ENCODE measurements around the gene PASK. TPM values are rescaled to one million over a fixed set of nuclear protein-coding genes. Genes with fewer than 3 reads are reported as not detected.

PASK gene
- polyA plus RNA-seq, 1 donor (not counting 4 experiments of a cell fraction or from before 2014, with no cell fraction given), result 4.3 TPM

GRCh38 chr2:241151934-241152660, 2.8 kb upstream of the PASK start:
- FAIRE-seq (no peak), DNase-seq (ENCODE audit: low read depth, low spot score) (no peak)
- no peak overlapping the region for H3K27ac ChIP-seq (ENCODE audit: control insufficient read depth, insufficient read depth, low read length)
- H3K4me3 ChIP-seq (ENCODE audit: control insufficient read depth in 2 of 3, extremely low read depth in 1 of 3, insufficient read depth in 2 of 3, low read depth in 1 of 3, low read length in 3 of 3), result no peak overlapping the region
- TF ChIP-seq EZH2 (IDR thresholded peaks at IDR 0.05; ENCODE audit: low read length) (no peak), CTCF (optimal IDR thresholded peaks at IDR 0.05 in 1 of 3, IDR thresholded peaks at IDR 0.05 in 1 of 3, conservative IDR thresholded peaks at IDR 0.05 in 1 of 3; ENCODE audit: extremely low read depth in 1 of 3, insufficient read depth in 2 of 3, low read length in 3 of 3) (no peak)
- H3K79me2 ChIP-seq (ENCODE audit: control insufficient read depth, insufficient read depth, low read length), result peaks cover 19% of the 10 kb centered on the region
- H3K36me3 ChIP-seq (ENCODE audit: control insufficient read depth in 2 of 2, extremely low read depth in 1 of 2, insufficient read depth in 2 of 2, low read length in 2 of 2), result peaks cover 6% of the 10 kb centered on the region in 2 experiments
- no peak overlapping the region for H3K9ac ChIP-seq (ENCODE audit: control insufficient read depth, extremely low read depth, insufficient read depth, low read length)
- H3K9me3 ChIP-seq (ENCODE audit: control insufficient read depth, low read depth, low read length), result no peaks in the 10 kb centered on the region
- no peaks in the 10 kb centered on the region for H4K20me1 ChIP-seq (ENCODE audit: control insufficient read depth, extremely low read depth, insufficient read depth, low read length)
- dilution Hi-C loops (cut with MboI; ENCODE audit: extremely low pct_ligation_motif_present, low sequenced_read_pairs), result no loop called here
- no peak overlapping the region for H3K4me2 ChIP-seq (ENCODE audit: control insufficient read depth, extremely low read depth, insufficient read depth, low read depth, low read length)
- peaks cover 16% of the 10 kb centered on the region for H3K4me1 ChIP-seq (ENCODE audit: control insufficient read depth, extremely low read depth, insufficient read depth, low read length)
- H3K9me1 ChIP-seq (ENCODE audit: control insufficient read depth, extremely low read depth, insufficient read depth, low read length), result no peaks in the 10 kb centered on the region
- no peak overlapping the region for H2AFZ ChIP-seq (ENCODE audit: control insufficient read depth, low read length)
- no peaks in the 10 kb centered on the region for H3K27me3 ChIP-seq (ENCODE audit: control insufficient read depth, extremely low read depth, insufficient read depth, low read length)

GRCh38 chr2:241150660-241151530, 1.6 kb upstream of the PASK start:
- Histone ChIP-seq H3K4me2 (ENCODE audit: control insufficient read depth, extremely low read depth, insufficient read depth, low read depth, low read length) (peak overlapping the region; percentile 84), H3K9me3 (ENCODE audit: control insufficient read depth, low read depth, low read length) (no peaks in the 10 kb centered on the region), H3K27ac (ENCODE audit: control insufficient read depth, insufficient read depth, low read length) (peak overlapping the region; percentile 76), H3K4me1 (ENCODE audit: control insufficient read depth, extremely low read depth, insufficient read depth, low read length) (peaks cover 16% of the 10 kb centered on the region), H3K79me2 (ENCODE audit: control insufficient read depth, insufficient read depth, low read length) (peaks cover 19% of the 10 kb centered on the region), H3K4me3 (ENCODE audit: control insufficient read depth in 2 of 3, extremely low read depth in 1 of 3, insufficient read depth in 2 of 3, low read depth in 1 of 3, low read length in 3 of 3) (peak overlapping the region; percentile 78 to 88 (median 81)), H4K20me1 (ENCODE audit: control insufficient read depth, extremely low read depth, insufficient read depth, low read length) (no peaks in the 10 kb centered on the region), H3K27me3 (ENCODE audit: control insufficient read depth, extremely low read depth, insufficient read depth, low read length) (no peaks in the 10 kb centered on the region), H2AFZ (ENCODE audit: control insufficient read depth, low read length) (peak overlapping the region; percentile 71), H3K9ac (ENCODE audit: control insufficient read depth, extremely low read depth, insufficient read depth, low read length) (peak overlapping the region; percentile 84), H3K9me1 (ENCODE audit: control insufficient read depth, extremely low read depth, insufficient read depth, low read length) (no peaks in the 10 kb centered on the region), H3K36me3 (ENCODE audit: control insufficient read depth in 2 of 2, extremely low read depth in 1 of 2, insufficient read depth in 2 of 2, low read length in 2 of 2) (peaks cover 6% of the 10 kb centered on the region in 2 experiments)
- TF ChIP-seq CTCF (optimal IDR thresholded peaks at IDR 0.05 in 1 of 3, IDR thresholded peaks at IDR 0.05 in 1 of 3, conservative IDR thresholded peaks at IDR 0.05 in 1 of 3; ENCODE audit: extremely low read depth in 1 of 3, insufficient read depth in 2 of 3, low read length in 3 of 3) (no peak), EZH2 (IDR thresholded peaks at IDR 0.05; ENCODE audit: low read length) (no peak)
- dilution Hi-C loops (cut with MboI; ENCODE audit: extremely low pct_ligation_motif_present, low sequenced_read_pairs), result no loop called here
- FAIRE-seq (no peak), DNase-seq (ENCODE audit: low read depth, low spot score) (no peak)
